Natural killer cell (primary cell): ENCODE results near the gene PAX8. TPM values are rescaled to one million over a fixed set of nuclear protein-coding genes. Genes with fewer than 3 reads are reported as not detected.

Experiments used
- ATAC-seq, 3 donors: fragments of 150-1000 bp in 2 of 3; fragments of 200-7000 bp in 1 of 3; cut with Tn5 transposase; 1 replicate in 1 of 3; 2 replicates in 2 of 3; pipeline ENCODE4 v1.10.0; 2021; ENCODE audit warnings: mild to moderate bottlenecking in 2 of 3, moderate library complexity in 2 of 3
- DNase-seq, 2 donors: peaks; one replicate each; pipeline versions ENCODE4 v3.0.0 to v3.0.0-alpha.2; 2013 to 2021; ENCODE audit warnings: mixed read lengths in 1 of 2
- H3K27ac ChIP-seq: one replicate; pipeline ENCODE4 v1.5.1; 2013; ENCODE audit warnings: mild to moderate bottlenecking, low read length
- H3K27me3 ChIP-seq: one replicate; pipeline ENCODE4 v1.6.1; 2013; ENCODE audit warnings: low read length; ENCODE audit not compliant: control insufficient read depth, insufficient read depth
- H3K36me3 ChIP-seq: one replicate; pipeline ENCODE4 v1.6.1; 2013; ENCODE audit warnings: low read length; ENCODE audit not compliant: control insufficient read depth, insufficient read depth
- H3K4me1 ChIP-seq: one replicate; pipeline ENCODE4 v1.6.1; 2013; ENCODE audit warnings: low read length; ENCODE audit not compliant: control insufficient read depth, insufficient read depth
- H3K4me3 ChIP-seq: one replicate; pipeline ENCODE4 v1.5.1; 2013; ENCODE audit warnings: low read length
- H3K9me3 ChIP-seq: one replicate; pipeline ENCODE4 v1.6.1; 2013; ENCODE audit warnings: low read length; ENCODE audit not compliant: control insufficient read depth, insufficient read depth
- H3K27ac Mint-ChIP-seq, 2 donors: one replicate each; pipeline ENCODE4 v1.8.0; 2022; ENCODE audit warnings: mild to moderate bottlenecking in 2 of 2, mixed read lengths in 2 of 2, moderate library complexity in 1 of 2
- H3K27me3 Mint-ChIP-seq, 2 donors: one replicate each; pipeline ENCODE4 v1.8.0; 2022; ENCODE audit warnings: low read depth in 2 of 2, mixed read lengths in 2 of 2
- H3K36me3 Mint-ChIP-seq: one replicate; pipeline ENCODE4 v1.8.0; 2022; ENCODE audit warnings: mixed read lengths
- H3K4me1 Mint-ChIP-seq, 2 donors: one replicate each; pipeline ENCODE4 v1.8.0; 2022; ENCODE audit warnings: mixed read lengths in 2 of 2
- H3K4me3 Mint-ChIP-seq: one replicate; pipeline ENCODE4 v1.8.0; 2022; ENCODE audit warnings: mild to moderate bottlenecking, moderate library complexity, mixed read lengths
- H3K9me3 Mint-ChIP-seq, 2 donors: one replicate each; pipeline ENCODE4 v1.8.0; 2022; ENCODE audit warnings: mixed read lengths in 2 of 2
- CTCF ChIP-seq: fragments of 200-600 bp; IDR thresholded peaks from one replicate; pipeline ENCODE4 v1.8.0; 2022; ENCODE audit warnings: antibody characterized with exemption
- WGBS: methylation state at CpG from one replicate; pipeline ENCODE4 v1.1.7; 2013; ENCODE audit warnings: missing lambda C conversion rate; ENCODE audit not compliant: insufficient coverage; 5-methylcytosine and 5-hydroxymethylcytosine counted together
- intact Hi-C: fragments of 100-400 bp; cut with micrococcal nuclease; formaldehyde crosslinking; loops from one replicate; pipeline ENCODE4 v1.14.2; 2022
- total RNA-seq, 4 donors: library from RNA; stranded (reverse); fragments of 120-200 nt in 1 of 4; gene quantifications; one replicate each; pipeline versions ENCODE4 v1.2.3 to v1.2.4, GENCODE V29; 2013 to 2022

Gene PAX8
- total RNA-seq, 3 donors from 2014 or later (not counting 1 experiment from before 2014, with no cell fraction given) = 0.57 to 1.2 (median 0.65) TPM

- no peak overlapping the region for H3K4me3 ChIP-seq
- Mint-ChIP-seq H3K4me1 (peaks cover 16 to 24% of the 10 kb centered on the region in 2 donors), H3K27ac (no peak overlapping the region), H3K27me3 (no peaks in the 10 kb centered on the region), H3K36me3 (no peaks in the 10 kb centered on the region), H3K9me3 (no peaks in the 10 kb centered on the region), H3K4me3 (no peak overlapping the region)
- no peak for DNase-seq
- peaks cover 23% of the 10 kb centered on the region for H3K4me1 ChIP-seq
- H3K36me3 ChIP-seq = no peaks in the 10 kb centered on the region
- intact Hi-C loops = no loop called here
- no peak for ATAC-seq
- 89% methylated on average over 6 of the region's 6 CpGs for WGBS
- no peaks in the 10 kb centered on the region for H3K9me3 ChIP-seq
- no peak overlapping the region for H3K27ac ChIP-seq
- no peaks in the 10 kb centered on the region for H3K27me3 ChIP-seq
- no peak for TF ChIP-seq CTCF
These were observed 58.7 kb downstream of the PAX8 start for GRCh38 chr2:113219889-113220641.

GRCh38 chr2:113219525-113219888, 59.2 kb downstream of the PAX8 start:
- intact Hi-C loops = no loop called here
- Mint-ChIP-seq H3K36me3 (no peaks in the 10 kb centered on the region), H3K27me3 (no peaks in the 10 kb centered on the region), H3K4me3 (no peak overlapping the region), H3K27ac (no peak overlapping the region), H3K9me3 (no peaks in the 10 kb centered on the region), H3K4me1 (peaks cover 16 to 24% of the 10 kb centered on the region in 2 donors)
- no peak for DNase-seq
- H3K27ac ChIP-seq = no peak overlapping the region
- H3K27me3 ChIP-seq = no peaks in the 10 kb centered on the region
- H3K9me3 ChIP-seq = no peaks in the 10 kb centered on the region
- H3K4me1 ChIP-seq = peaks cover 23% of the 10 kb centered on the region
- 92% methylated on average over 5 of the region's 5 CpGs for WGBS
- no peaks in the 10 kb centered on the region for H3K36me3 ChIP-seq
- H3K4me3 ChIP-seq = no peak overlapping the region
- TF ChIP-seq CTCF = no peak
- no peak for ATAC-seq

- intact Hi-C loops = no loop called here
- no peaks in the 10 kb centered on the region for H3K27me3 ChIP-seq
- no peak overlapping the region for H3K27ac ChIP-seq
- Mint-ChIP-seq H3K27me3 (no peaks in the 10 kb centered on the region), H3K4me1 (peaks cover 16 to 24% of the 10 kb centered on the region in 2 donors), H3K36me3 (no peaks in the 10 kb centered on the region), H3K4me3 (no peak overlapping the region), H3K27ac (no peak overlapping the region), H3K9me3 (no peaks in the 10 kb centered on the region)
- H3K4me1 ChIP-seq = peaks cover 23% of the 10 kb centered on the region
- ATAC-seq (no peak), DNase-seq (no peak)
- no peaks in the 10 kb centered on the region for H3K36me3 ChIP-seq
- H3K9me3 ChIP-seq = no peaks in the 10 kb centered on the region
- 88% methylated on average over 2 of the region's 2 CpGs for WGBS
- no peak overlapping the region for H3K4me3 ChIP-seq
- no peak for TF ChIP-seq CTCF
These were observed 59.7 kb downstream of the PAX8 start for GRCh38 chr2:113219092-113219441.
